ENCODE results near the gene AQP7.
"Not testable (repeated sequence)": the region's sequence is repeated elsewhere in the genome, so short reads cannot be mapped to it uniquely, and the experiment has no call there.

The AQP7 gene

DNA sequence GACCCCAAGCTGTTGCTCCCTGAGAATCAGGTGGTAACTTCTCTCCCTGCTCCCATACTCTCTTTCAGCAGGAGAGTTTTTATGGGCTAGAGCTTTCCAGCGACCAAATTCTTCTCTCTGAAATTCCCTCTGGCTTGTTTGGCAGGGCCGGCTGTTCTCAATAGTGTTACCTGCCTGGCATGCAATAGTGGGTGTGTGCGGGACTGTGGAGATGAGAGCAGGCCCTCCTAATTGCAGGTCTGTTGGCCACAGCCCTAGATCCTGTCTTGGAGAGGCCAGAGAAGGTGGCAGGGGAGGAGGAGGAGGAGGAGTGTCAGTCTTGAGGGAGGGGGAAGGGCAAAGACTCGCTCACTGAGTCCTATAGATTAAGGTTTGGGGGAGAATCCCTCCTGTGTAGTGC is 29.5 kb downstream of the AQP7 start:
- TF ChIP-seq, protein P1, sequence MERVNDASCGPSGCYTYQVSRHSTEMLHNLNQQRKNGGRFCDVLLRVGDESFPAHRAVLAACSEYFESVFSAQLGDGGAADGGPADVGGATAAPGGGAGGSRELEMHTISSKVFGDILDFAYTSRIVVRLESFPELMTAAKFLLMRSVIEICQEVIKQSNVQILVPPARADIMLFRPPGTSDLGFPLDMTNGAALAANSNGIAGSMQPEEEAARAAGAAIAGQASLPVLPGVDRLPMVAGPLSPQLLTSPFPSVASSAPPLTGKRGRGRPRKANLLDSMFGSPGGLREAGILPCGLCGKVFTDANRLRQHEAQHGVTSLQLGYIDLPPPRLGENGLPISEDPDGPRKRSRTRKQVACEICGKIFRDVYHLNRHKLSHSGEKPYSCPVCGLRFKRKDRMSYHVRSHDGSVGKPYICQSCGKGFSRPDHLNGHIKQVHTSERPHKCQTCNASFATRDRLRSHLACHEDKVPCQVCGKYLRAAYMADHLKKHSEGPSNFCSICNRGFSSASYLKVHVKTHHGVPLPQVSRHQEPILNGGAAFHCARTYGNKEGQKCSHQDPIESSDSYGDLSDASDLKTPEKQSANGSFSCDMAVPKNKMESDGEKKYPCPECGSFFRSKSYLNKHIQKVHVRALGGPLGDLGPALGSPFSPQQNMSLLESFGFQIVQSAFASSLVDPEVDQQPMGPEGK (CRISPR knock-in tag; IDR thresholded peaks at IDR 0.05; ENCODE audit: borderline replicate concordance), result no peak
- TF ChIP-seq CSDC2 (CRISPR knock-in tag; IDR thresholded peaks at IDR 0.05), result no peak
- no peak for TF ChIP-seq ISL1 (CRISPR knock-in tag; IDR thresholded peaks at IDR 0.05)
- TF ChIP-seq ESRRG (CRISPR knock-in tag; IDR thresholded peaks at IDR 0.05), result no peak
- no peak for TF ChIP-seq GLIS3 (CRISPR knock-in tag; IDR thresholded peaks at IDR 0.05)
- no peak for TF ChIP-seq ZFP3 (CRISPR knock-in tag; IDR thresholded peaks at IDR 0.05)
- no peak for TF ChIP-seq ZNF565 (CRISPR knock-in tag; conservative IDR thresholded peaks at IDR 0.05; ENCODE audit: low read depth)
- no peak for ATAC-seq

DNA sequence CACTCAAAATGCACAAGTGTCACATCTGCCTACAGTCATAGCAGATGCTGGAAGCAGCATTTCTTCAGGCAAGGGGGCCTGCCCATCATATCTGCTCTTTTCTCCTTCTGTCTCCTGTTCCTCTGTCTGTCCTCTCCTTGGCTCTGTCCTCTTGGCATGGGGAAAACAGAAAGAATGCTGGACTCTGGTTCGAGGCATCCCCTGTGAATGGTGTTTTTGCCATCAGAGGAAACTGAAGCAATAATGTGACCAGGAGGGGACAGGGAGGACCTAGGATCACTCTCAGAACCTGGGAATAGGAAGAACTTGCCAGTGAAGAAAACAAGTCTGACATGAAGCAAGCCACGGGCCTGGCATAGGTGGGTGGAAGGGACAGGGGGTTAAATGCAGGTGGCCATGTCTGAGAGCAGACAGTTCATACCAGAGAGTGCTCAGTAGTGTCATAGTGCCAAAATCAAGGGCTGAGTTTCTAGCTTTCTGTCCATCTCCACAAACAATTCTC is 35.3 kb downstream of the AQP7 start:
- ATAC-seq, result no peak
- no peak for TF ChIP-seq TCF4 (CRISPR knock-in tag; IDR thresholded peaks at IDR 0.05; ENCODE audit: borderline replicate concordance)
- no peak for TF ChIP-seq SNAI2 (CRISPR knock-in tag; IDR thresholded peaks at IDR 0.05)

DNA sequence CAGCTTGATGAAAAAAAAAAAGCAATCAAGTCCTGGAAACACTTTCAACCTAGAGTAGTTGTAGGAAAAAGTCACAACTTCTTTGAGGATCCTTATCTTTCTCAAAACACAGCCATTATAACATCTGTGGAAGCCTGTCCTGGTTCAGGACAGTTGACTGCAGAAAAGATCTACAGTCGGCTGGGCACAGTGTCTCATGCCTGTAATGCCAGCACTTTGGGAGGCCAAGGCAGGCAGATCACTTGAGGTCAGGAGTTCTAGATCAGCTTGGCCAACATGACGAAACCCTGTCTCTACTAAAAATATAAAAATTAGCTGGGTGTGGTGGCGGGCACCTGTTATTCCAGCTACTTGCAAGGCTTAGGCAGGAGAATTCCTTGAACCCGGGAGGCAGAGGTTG is 37.6 kb downstream of the AQP7 start:
- ATAC-seq, result not testable (repeated sequence)

DNA sequence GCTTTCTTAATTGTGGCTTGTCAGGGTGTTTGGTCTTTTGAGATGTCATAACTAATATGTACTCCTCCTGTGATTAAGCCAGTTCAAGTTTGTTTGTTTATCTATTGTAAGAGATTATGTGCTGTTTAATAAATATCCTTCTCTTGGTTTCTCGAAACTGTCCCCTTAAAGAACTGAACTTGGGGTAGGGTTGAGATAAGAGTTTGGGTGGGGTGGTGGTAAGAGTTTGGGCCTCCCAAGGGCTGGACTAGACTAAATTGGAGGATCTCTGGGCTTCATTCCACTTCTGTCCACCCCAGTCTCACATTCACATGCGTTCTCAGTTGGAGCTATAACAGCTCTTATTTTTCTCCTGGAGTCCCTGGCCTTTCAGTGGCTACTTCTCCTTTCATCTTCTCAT is 38.2 kb downstream of the AQP7 start:
- TF ChIP-seq ZFP3 (CRISPR knock-in tag; IDR thresholded peaks at IDR 0.05) (no peak), ISL1 (CRISPR knock-in tag; IDR thresholded peaks at IDR 0.05) (no peak), BACH2 (CRISPR knock-in tag; IDR thresholded peaks at IDR 0.05; ENCODE audit: borderline replicate concordance) (no peak), ZC3H10 (CRISPR knock-in tag; IDR thresholded peaks at IDR 0.05) (no peak), OSR1 (CRISPR knock-in tag; IDR thresholded peaks at IDR 0.05) (no peak)
- ATAC-seq, result no peak

DNA sequence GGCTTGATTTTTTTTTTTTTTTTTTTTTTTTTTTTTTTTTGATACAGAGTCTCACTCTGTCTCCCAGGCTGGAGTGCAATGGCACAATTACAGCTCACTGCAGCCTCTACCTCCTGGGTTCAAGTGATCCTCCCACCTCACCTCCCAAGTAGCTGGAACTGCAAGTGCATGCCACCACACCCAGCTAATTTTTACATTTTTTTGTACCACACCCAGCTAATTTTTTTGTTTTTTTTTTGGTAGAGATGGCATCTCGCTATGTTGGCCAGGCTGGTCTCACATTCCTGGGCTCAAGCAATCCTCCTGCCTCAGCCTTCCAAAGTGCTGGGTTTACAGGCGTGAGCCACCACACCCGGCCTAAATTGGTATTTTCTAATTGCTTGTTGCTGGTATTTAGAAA is 43.7 kb downstream of the AQP7 start:
- ATAC-seq, result not testable (repeated sequence)

DNA sequence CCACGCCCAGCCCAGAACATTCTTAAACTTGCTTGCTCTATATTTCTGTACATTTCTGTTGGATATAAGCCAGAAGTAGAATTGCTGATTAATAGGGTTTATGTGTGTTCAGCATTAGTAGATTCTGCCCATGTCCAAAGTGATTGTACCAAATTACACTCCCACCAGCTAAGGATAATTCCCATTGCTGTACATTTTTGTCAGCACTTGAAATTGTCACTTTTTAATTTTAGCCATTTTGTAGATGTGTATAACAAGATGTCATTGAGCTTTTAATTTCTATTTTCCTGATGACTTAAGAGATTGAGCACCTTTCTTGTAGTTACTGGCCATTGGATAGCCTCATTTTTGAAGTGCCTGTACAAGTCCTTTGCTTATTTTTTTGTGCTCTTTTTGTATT is 46.4 kb downstream of the AQP7 start:
- no peak for ATAC-seq
- TF ChIP-seq SNAI2 (CRISPR knock-in tag; IDR thresholded peaks at IDR 0.05), result no peak
- no peak for TF ChIP-seq ZFP3 (CRISPR knock-in tag; IDR thresholded peaks at IDR 0.05)
- no peak for TF ChIP-seq ZFP30 (CRISPR knock-in tag; IDR thresholded peaks at IDR 0.05)
- no peak for TF ChIP-seq TCF4 (CRISPR knock-in tag; IDR thresholded peaks at IDR 0.05; ENCODE audit: borderline replicate concordance)

DNA sequence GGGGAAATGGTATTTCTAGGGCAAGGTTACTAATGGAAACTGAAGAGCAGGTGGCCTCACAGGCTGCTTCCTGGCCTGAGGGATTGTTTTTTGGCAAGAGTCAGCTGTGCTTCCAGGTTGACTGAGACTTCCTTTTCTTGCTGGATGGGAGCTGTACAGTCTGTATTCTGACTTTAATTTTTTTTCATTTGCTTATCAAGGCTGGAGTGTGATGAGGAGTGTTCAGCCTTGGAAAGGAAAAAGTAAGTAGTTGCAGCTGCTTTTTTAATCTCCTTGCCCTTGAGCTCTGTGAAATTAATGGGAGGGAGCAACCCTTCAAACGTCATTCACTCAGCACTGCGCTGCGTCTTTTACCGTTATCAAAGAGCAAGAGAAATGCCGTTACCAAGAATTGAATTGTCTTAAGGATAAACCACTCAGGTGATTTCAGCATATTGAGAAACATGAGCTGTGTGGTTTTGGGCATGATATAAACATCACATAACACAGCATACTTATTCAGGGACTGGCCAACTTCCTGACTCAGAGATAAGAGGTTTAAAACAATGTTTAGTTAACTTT is 47.6 kb downstream of the AQP7 start:
- no peak for ATAC-seq

DNA sequence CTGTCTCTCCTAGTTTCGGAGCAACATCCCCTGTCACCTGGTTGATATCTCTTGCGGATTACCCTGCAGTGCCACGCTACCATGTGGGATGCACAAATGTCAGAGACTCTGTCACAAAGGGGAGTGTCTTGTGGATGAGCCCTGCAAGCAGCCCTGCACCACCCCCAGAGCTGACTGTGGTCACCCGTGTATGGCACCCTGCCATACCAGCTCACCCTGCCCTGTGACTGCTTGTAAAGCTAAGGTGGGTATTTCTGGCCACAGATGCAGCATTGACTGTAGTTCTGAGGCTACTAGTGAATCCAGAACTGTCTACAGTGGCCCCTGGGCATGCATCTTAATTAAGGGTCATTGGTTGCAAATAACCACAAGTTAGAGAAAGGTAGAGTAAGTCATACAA is 50.8 kb downstream of the AQP7 start:
- TF ChIP-seq, protein P2, sequence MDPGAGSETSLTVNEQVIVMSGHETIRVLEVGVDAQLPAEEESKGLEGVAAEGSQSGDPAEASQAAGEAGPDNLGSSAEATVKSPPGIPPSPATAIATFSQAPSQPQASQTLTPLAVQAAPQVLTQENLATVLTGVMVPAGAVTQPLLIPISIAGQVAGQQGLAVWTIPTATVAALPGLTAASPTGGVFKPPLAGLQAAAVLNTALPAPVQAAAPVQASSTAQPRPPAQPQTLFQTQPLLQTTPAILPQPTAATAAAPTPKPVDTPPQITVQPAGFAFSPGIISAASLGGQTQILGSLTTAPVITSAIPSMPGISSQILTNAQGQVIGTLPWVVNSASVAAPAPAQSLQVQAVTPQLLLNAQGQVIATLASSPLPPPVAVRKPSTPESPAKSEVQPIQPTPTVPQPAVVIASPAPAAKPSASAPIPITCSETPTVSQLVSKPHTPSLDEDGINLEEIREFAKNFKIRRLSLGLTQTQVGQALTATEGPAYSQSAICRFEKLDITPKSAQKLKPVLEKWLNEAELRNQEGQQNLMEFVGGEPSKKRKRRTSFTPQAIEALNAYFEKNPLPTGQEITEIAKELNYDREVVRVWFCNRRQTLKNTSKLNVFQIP (CRISPR knock-in tag; IDR thresholded peaks at IDR 0.05; ENCODE audit: borderline replicate concordance, low read depth), result no peak
- TF ChIP-seq, protein P3, sequence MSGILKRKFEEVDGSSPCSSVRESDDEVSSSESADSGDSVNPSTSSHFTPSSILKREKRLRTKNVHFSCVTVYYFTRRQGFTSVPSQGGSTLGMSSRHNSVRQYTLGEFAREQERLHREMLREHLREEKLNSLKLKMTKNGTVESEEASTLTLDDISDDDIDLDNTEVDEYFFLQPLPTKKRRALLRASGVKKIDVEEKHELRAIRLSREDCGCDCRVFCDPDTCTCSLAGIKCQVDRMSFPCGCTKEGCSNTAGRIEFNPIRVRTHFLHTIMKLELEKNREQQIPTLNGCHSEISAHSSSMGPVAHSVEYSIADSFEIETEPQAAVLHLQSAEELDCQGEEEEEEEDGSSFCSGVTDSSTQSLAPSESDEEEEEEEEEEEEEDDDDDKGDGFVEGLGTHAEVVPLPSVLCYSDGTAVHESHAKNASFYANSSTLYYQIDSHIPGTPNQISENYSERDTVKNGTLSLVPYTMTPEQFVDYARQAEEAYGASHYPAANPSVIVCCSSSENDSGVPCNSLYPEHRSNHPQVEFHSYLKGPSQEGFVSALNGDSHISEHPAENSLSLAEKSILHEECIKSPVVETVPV (CRISPR knock-in tag; IDR thresholded peaks at IDR 0.05), result no peak
- no peak for TF ChIP-seq ZFP3 (CRISPR knock-in tag; IDR thresholded peaks at IDR 0.05)
- no peak for TF ChIP-seq CSDC2 (CRISPR knock-in tag; IDR thresholded peaks at IDR 0.05)
- no peak for TF ChIP-seq PPARA (CRISPR knock-in tag; IDR thresholded peaks at IDR 0.05; ENCODE audit: borderline replicate concordance)
- TF ChIP-seq, protein P1 (CRISPR knock-in tag; IDR thresholded peaks at IDR 0.05; ENCODE audit: borderline replicate concordance), result no peak
- no peak for TF ChIP-seq BACH2 (CRISPR knock-in tag; IDR thresholded peaks at IDR 0.05; ENCODE audit: borderline replicate concordance)
- ATAC-seq, result peak; percentile 10; the same call in 1 of the 3 replicates

More for the DNA sequence above, 47.6 kb downstream of the AQP7 start:
- TF ChIP-seq, protein P1 (CRISPR knock-in tag; IDR thresholded peaks at IDR 0.05; ENCODE audit: borderline replicate concordance), result no peak
- TF ChIP-seq BACH2 (CRISPR knock-in tag; IDR thresholded peaks at IDR 0.05; ENCODE audit: borderline replicate concordance) (no peak), ZFP30 (CRISPR knock-in tag; IDR thresholded peaks at IDR 0.05) (no peak)
